Measurements from ENCODE around the gene CCDC80.

- TF ChIP-seq POLR2A (IDR thresholded peaks at IDR 0.05) (no peak), CTCF (IDR thresholded peaks at IDR 0.05) (no peak)
These were observed 90.1 kb downstream of the CCDC80 start for GRCh38 chr3:112550859-112551258.
